AG10803 (cell line): Measurements from ENCODE around the gene PROSER1.
A peak's percentile ranks its signal among the peaks of the same experiment; 100 is the strongest.
"Not testable (repeated sequence)": the region's sequence is repeated elsewhere in the genome, so short reads cannot be mapped to it uniquely, and the experiment has no call there.

Experiments used
- DNase-seq: peaks from one replicate; pipeline ENCODE4 v3.0.0; 2010; ENCODE audit warnings: low read depth
- H3K4me3 ChIP-seq: 2 replicates; pipeline ENCODE4 v1.5.1; 2011; ENCODE audit warnings: mild to moderate bottlenecking, low read length, control low read depth
- CTCF ChIP-seq: conservative IDR thresholded peaks from 2 replicates; pipeline ENCODE4 v1.5.1; 2011; ENCODE audit warnings: mild to moderate bottlenecking, low read length, control low read depth, inconsistent platforms

PROSER1 gene

DNA sequence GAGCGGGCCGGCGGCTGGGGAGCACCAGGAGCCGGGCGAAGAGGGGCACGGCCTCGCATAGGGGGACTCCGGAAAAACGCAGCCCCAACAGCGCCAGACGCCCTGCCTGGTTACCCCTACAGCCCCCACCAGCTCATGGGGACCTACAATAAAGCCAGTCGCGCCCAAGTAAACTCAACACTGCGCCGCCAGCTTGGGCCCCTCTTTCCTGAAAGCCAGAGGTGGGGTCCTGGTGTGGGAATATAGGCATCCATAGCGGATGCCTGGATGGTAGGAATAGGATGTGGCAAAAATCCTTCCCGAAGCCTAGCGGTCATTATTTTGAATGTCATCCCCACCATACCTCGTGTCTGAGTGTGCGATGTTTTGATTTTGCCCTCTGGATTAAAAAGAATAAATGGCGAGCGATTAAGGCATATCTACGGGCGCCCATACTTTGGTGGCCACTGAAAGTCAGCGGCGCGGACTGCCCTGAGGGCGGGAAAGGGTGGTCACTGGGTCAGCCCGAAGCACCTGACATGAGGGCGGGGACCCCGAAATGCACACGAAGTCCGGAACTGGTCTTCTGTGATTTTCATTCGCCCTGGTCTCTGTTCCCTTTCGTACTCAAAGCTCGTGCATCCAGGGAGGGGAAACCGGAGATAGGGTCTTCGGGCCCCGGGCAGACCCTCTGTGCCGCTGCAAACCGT is at the start of gene PROSER1, which contains the start of gene NHLRC3:
Gene PROSER1, minus strand, starts transcription at position 210 of the 689 bp plus-strand sequence. CDS start 847 bp downstream, outside the sequence.
Gene NHLRC3, plus strand, starts transcription at position 577 of the 689 bp plus-strand sequence. CDS start 184 bp downstream, outside the sequence.
- H3K4me3 ChIP-seq, result peak within 1 kb of the TSS; percentile 91
- no peak for TF ChIP-seq CTCF
- peak; percentile 95 for DNase-seq

DNA sequence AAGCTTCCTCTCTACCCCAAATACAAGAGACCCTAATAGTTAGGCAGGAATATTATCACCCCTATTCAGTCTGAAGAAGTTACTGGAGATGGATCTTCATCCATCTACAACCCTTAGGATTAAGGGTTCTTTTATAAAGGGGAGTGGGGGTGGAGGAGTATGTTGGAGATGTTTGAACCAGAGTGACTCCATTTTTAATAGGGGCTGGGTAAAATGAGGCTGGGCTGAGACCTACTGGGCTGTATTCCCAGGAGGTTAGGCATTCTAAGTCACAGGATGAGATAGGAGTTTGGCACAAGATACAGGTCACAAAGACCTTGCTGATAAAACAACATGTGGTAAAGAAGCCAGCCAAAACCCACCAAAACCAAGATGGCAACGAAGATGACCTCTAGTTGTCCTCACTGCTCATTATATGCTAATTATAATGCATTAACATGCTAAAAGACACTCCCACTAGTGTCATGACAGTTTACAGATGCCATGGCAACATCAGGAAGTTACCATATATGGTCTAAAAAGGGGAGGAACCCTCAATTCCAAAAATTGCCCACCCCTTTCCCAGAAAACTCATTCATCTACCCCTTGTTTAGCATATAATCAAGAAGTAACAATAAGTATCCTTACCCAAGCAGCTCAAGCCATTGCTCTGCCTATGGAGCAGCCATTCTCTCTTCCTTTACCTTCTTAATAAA is 48.5 kb upstream of the PROSER1 start:
- H3K4me3 ChIP-seq, DNase-seq: not testable (repeated sequence)

- no peak for DNase-seq
- TF ChIP-seq CTCF, result no peak
- no peak overlapping the region for H3K4me3 ChIP-seq
These were observed 36.1 kb upstream of the PROSER1 start for GRCh38 chr13:39073983-39074382.

GRCh38 chr13:39072842-39073241 is 35.0 kb upstream of the PROSER1 start:
- no peak overlapping the region for H3K4me3 ChIP-seq
- DNase-seq, result no peak
- no peak for TF ChIP-seq CTCF

- TF ChIP-seq CTCF, result no peak
- DNase-seq, result no peak
These were observed 24.1 kb upstream of the PROSER1 start for GRCh38 chr13:39062004-39062403.

DNA sequence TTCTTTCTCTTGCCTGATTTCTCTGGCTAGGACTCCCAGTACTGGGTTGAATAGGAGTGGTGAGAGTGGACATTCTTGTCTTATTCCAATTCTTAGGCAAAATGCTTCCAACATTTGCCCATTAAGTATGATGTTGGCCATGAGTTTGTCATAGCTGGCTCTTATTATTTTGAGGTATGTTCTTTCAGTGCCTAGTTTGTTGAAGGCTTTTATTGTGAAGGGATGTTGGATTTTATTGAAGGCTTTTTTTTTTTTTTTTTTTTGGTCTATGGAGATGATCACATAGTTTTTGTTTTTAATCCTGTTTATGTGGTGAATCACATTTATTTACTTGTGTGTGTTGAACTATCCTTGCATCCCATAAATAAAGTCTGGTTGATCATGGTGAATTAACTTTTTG is 20.2 kb upstream of the PROSER1 start:
- H3K4me3 ChIP-seq, result no peak overlapping the region
- no peak for TF ChIP-seq CTCF
- DNase-seq, result no peak

More at GRCh38 chr13:39062004-39062403, 24.1 kb upstream of the PROSER1 start:
- no peak overlapping the region for H3K4me3 ChIP-seq

GRCh38 chr13:39056018-39056417 is 18.1 kb upstream of the PROSER1 start:
- DNase-seq, result no peak
- TF ChIP-seq CTCF, result no peak
- no peak overlapping the region for H3K4me3 ChIP-seq
